ENCODE measurements around the gene STRIT1. TPM values are rescaled to one million over a fixed set of nuclear protein-coding genes. Genes with fewer than 3 reads are reported as not detected.

Gene STRIT1
- total RNA-seq: not detected
- total RNA-seq (2013): not detected

DNA sequence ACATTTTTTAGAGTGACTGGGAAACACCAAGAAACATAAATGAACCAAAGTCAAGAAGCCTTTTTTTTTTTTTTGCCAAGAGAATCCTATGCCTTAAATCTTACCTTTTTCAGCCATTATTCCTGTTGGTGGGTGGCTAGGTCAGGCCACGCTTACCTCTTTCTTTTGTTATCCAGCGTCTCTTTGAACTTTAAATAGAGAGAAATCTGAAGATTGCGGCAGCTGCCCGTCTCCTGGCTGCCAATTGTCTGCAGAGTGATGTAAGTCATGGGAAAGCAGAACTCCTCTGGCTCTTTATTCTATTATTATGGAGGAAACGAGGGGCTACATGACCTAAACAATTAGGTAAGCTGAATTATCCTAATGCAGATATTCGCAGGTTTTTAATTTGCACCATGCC is at the start of gene STRIT1:
STRIT1 (minus strand) TSS at position 168 of the 400 bp plus-strand sequence.
- no peak for ATAC-seq
- no peak within 1 kb of the TSS for H3K27ac ChIP-seq (ENCODE audit: low read length)
- no peak within 1 kb of the TSS for H3K27ac Mint-ChIP-seq
- H3K4me1 ChIP-seq (ENCODE audit: control insufficient read depth, insufficient read depth, low read length): no peaks in the 10 kb centered on the region
- 78% methylated on average over 5 of the region's 6 CpGs for WGBS (ENCODE audit: insufficient coverage)
- H3K4me3 Mint-ChIP-seq: no peak within 1 kb of the TSS
- no peaks in the 10 kb centered on the region for H3K27me3 Mint-ChIP-seq (ENCODE audit: low read depth in 2 of 2)
- H3K4me1 Mint-ChIP-seq: no peaks in the 10 kb centered on the region
- no peaks in the 10 kb centered on the region for H3K9me3 ChIP-seq (ENCODE audit: control insufficient read depth, insufficient read depth, low read length)
- no peaks in the 10 kb centered on the region for H3K36me3 Mint-ChIP-seq
- intact Hi-C loops (cut with micrococcal nuclease): no loop called here
- H3K4me3 ChIP-seq (ENCODE audit: low read length): no peak within 1 kb of the TSS
- H3K36me3 ChIP-seq (ENCODE audit: control insufficient read depth, insufficient read depth, low read length): no peaks in the 10 kb centered on the region
- peaks cover 3 to 5% of the 10 kb centered on the region in 2 donors for H3K9me3 Mint-ChIP-seq
- H3K27me3 ChIP-seq (ENCODE audit: control insufficient read depth, insufficient read depth, low read length): no peaks in the 10 kb centered on the region
- TF ChIP-seq, protein P1, sequence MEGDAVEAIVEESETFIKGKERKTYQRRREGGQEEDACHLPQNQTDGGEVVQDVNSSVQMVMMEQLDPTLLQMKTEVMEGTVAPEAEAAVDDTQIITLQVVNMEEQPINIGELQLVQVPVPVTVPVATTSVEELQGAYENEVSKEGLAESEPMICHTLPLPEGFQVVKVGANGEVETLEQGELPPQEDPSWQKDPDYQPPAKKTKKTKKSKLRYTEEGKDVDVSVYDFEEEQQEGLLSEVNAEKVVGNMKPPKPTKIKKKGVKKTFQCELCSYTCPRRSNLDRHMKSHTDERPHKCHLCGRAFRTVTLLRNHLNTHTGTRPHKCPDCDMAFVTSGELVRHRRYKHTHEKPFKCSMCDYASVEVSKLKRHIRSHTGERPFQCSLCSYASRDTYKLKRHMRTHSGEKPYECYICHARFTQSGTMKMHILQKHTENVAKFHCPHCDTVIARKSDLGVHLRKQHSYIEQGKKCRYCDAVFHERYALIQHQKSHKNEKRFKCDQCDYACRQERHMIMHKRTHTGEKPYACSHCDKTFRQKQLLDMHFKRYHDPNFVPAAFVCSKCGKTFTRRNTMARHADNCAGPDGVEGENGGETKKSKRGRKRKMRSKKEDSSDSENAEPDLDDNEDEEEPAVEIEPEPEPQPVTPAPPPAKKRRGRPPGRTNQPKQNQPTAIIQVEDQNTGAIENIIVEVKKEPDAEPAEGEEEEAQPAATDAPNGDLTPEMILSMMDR (IDR thresholded peaks at IDR 0.05): no peak
- no peak for DNase-seq

DNA sequence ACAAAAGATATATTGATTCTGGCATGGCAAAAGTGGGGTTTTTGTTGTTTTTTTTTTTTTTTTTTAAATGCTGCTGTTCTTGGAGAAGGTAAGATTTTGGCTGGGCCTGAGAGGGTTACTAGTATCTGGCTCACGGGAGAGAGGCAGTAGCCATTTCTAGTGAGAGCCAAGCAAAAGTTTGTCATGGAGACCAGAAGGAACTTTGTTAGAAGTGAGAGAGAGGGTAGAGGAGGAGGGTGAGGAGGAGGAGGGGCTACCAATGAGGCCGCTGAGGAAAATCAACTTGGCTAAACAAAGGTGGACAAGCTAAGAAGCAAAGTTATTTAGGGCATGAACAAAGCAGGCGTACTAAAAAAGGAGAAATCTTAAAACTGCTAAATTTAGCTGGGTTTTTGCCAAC is 48.9 kb upstream of the STRIT1 start:
- Histone ChIP-seq H3K27me3 (ENCODE audit: control insufficient read depth, insufficient read depth, low read length) (no peaks in the 10 kb centered on the region), H3K4me1 (ENCODE audit: control insufficient read depth, insufficient read depth, low read length) (peaks cover 3% of the 10 kb centered on the region), H3K27ac (ENCODE audit: low read length) (no peak overlapping the region), H3K9me3 (ENCODE audit: control insufficient read depth, insufficient read depth, low read length) (no peaks in the 10 kb centered on the region), H3K4me3 (ENCODE audit: low read length) (no peak overlapping the region), H3K36me3 (ENCODE audit: control insufficient read depth, insufficient read depth, low read length) (no peaks in the 10 kb centered on the region)
- Mint-ChIP-seq H3K36me3 (no peaks in the 10 kb centered on the region), H3K4me1 (peaks cover 0 to 5% of the 10 kb centered on the region in 2 donors), H3K4me3 (no peak overlapping the region), H3K27me3 (ENCODE audit: low read depth in 2 of 2) (peaks cover 0 to 10% of the 10 kb centered on the region in 2 donors), H3K27ac (no peak overlapping the region), H3K9me3 (no peaks in the 10 kb centered on the region)
- 95% methylated on average over 3 of the region's 3 CpGs for WGBS (ENCODE audit: insufficient coverage)
- TF ChIP-seq, protein P1 (IDR thresholded peaks at IDR 0.05): no peak
- intact Hi-C loops (cut with micrococcal nuclease): no loop called here
- no peak for ATAC-seq
- no peak for DNase-seq

DNA sequence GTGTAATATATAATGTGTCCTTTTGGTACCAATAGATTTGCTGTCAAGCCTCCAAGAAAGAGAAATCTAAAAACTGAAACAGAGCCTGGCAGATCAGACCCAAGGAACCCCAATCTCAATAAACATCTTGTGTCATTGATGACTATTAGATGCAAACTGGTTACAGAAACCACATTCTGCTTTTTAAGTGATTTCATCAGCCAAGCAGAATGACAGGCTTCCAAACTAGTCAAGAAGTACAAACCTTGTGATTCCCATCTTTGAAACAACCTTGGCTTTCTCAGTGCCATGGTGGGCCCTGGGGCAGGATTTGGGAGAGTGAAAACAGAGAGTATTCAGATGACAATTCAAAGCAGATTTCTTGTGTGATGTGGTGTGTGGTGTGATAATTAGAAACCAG is 45.6 kb upstream of the STRIT1 start:
- H3K9me3 Mint-ChIP-seq: no peaks in the 10 kb centered on the region
- no peak overlapping the region for H3K27ac ChIP-seq (ENCODE audit: low read length)
- H3K4me1 Mint-ChIP-seq: peaks cover 12 to 25% of the 10 kb centered on the region in 2 donors
- TF ChIP-seq, protein P1 (IDR thresholded peaks at IDR 0.05): no peak
- no peak for DNase-seq
- H3K27me3 ChIP-seq (ENCODE audit: control insufficient read depth, insufficient read depth, low read length): no peaks in the 10 kb centered on the region
- no peak overlapping the region for H3K4me3 ChIP-seq (ENCODE audit: low read length)
- H3K27me3 Mint-ChIP-seq (ENCODE audit: low read depth in 2 of 2): peaks cover 0 to 10% of the 10 kb centered on the region in 2 donors
- peaks cover 12% of the 10 kb centered on the region for H3K4me1 ChIP-seq (ENCODE audit: control insufficient read depth, insufficient read depth, low read length)
- H3K36me3 Mint-ChIP-seq: no peaks in the 10 kb centered on the region
- no peaks in the 10 kb centered on the region for H3K9me3 ChIP-seq (ENCODE audit: control insufficient read depth, insufficient read depth, low read length)
- no peak overlapping the region for H3K4me3 Mint-ChIP-seq
- intact Hi-C loops (cut with micrococcal nuclease): no loop called here
- H3K27ac Mint-ChIP-seq: no peak overlapping the region
- H3K36me3 ChIP-seq (ENCODE audit: control insufficient read depth, insufficient read depth, low read length): no peaks in the 10 kb centered on the region
- no peak for ATAC-seq

DNA sequence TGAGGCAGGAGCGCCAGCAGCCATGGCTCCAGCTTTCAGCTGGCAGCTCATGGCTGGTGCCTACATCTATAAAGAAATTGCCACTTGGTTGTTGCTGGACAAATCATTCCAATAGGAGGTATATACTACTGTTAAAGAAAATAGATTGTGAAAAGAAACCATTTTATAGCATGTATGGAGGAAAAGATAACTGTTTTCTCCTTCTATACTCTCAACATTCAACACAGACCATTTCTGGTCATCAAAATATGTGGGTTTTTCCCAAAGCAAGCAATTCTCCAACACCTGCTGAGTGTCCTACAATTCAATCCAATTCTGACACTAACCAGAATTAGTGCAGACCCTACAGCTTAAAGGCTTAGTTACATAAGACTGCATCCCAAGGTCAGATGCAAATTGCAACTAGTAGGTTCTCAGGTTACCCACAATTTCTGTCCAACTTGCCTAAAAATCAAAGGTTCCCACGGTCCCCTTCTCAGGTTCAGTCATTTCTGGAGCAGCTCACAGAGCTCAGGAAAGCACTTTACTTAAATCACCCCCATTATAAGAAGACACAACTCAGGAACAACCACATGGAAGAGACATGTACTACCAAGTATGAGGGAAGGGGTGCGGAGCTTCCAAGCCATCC is 42.4 kb upstream of the STRIT1 start:
- Mint-ChIP-seq H3K27ac (peak overlapping the region in 1 of 2 donors; percentile 7), H3K27me3 (ENCODE audit: low read depth in 2 of 2) (no peaks in the 10 kb centered on the region)

More for the DNA sequence above, 42.4 kb upstream of the STRIT1 start:
- TF ChIP-seq, protein P1 (IDR thresholded peaks at IDR 0.05): no peak
- H3K4me3 Mint-ChIP-seq: no peak overlapping the region
- H3K36me3 ChIP-seq (ENCODE audit: control insufficient read depth, insufficient read depth, low read length): no peaks in the 10 kb centered on the region
- no peaks in the 10 kb centered on the region for H3K9me3 Mint-ChIP-seq
- no peaks in the 10 kb centered on the region for H3K27me3 ChIP-seq (ENCODE audit: control insufficient read depth, insufficient read depth, low read length)
- intact Hi-C loops (cut with micrococcal nuclease): no loop called here
- no peaks in the 10 kb centered on the region for H3K36me3 Mint-ChIP-seq
- no peak overlapping the region for H3K4me3 ChIP-seq (ENCODE audit: low read length)
- DNase-seq (no peak), ATAC-seq (no peak)
- H3K9me3 ChIP-seq (ENCODE audit: control insufficient read depth, insufficient read depth, low read length): no peaks in the 10 kb centered on the region
- WGBS (ENCODE audit: insufficient coverage): 52% methylated on average over 2 of the region's 3 CpGs
- H3K4me1 Mint-ChIP-seq: peaks cover 12 to 25% of the 10 kb centered on the region in 2 donors
- peaks cover 12% of the 10 kb centered on the region for H3K4me1 ChIP-seq (ENCODE audit: control insufficient read depth, insufficient read depth, low read length)
- H3K27ac ChIP-seq (ENCODE audit: low read length): no peak overlapping the region
